WTC11 (cell line): ENCODE results near the gene NTN1. TPM values are rescaled to one million over a fixed set of nuclear protein-coding genes. Genes with fewer than 3 reads are reported as not detected.
A peak's percentile ranks its signal among the peaks of the same experiment; 100 is the strongest.

Experiments
- ATAC-seq: fragments of 200-7000 bp; cut with Tn5 transposase; 2 replicates; pipeline ENCODE4 v1.10.0; 2021; ENCODE audit warnings: mild to moderate bottlenecking, moderate library complexity
- CTCF ChIA-PET: fragments of 300-600 bp; sonication (Branson Sonifier 250); formaldehyde crosslinking; loops from one replicate; lab custom pipeline; 2021; ENCODE audit warnings: antibody characterized with exemption; lab: Charles Lee
- POLR2A ChIA-PET: fragments of 350-600 bp; sonication (Branson Sonifier 250); formaldehyde crosslinking; loops from one replicate; lab custom pipeline; 2021; ENCODE audit warnings: antibody characterized with exemption; lab: Charles Lee
- DNase-seq: peaks from one replicate; pipeline ENCODE4 v3.0.0; 2021; ENCODE audit warnings: low spot score
- H3K27ac Mint-ChIP-seq: 2 replicates; pipeline ENCODE4 v1.8.0; 2021; ENCODE audit warnings: mixed read lengths
- H3K27me3 Mint-ChIP-seq: 2 replicates; pipeline ENCODE4 v1.8.0; 2021; ENCODE audit warnings: low read depth, mild to moderate bottlenecking, moderate library complexity, mixed read lengths
- H3K36me3 Mint-ChIP-seq: 2 replicates; pipeline ENCODE4 v1.8.0; 2021; ENCODE audit warnings: mixed read lengths
- H3K4me1 Mint-ChIP-seq: 2 replicates; pipeline ENCODE4 v1.8.0; 2022; ENCODE audit warnings: mixed read lengths
- H3K4me3 Mint-ChIP-seq: 2 replicates; pipeline ENCODE4 v1.8.0; 2021; ENCODE audit warnings: mild to moderate bottlenecking, moderate library complexity, mixed read lengths
- H3K9me3 Mint-ChIP-seq: 2 replicates; pipeline ENCODE4 v1.8.0; 2021; ENCODE audit warnings: mixed read lengths
- ATF1 ChIP-seq: sonication (generic); formaldehyde crosslinking; IDR thresholded peaks from 2 replicates; pipeline ENCODE4 v1.8.1; 2023; ENCODE audit warnings: mild to moderate bottlenecking, moderate library complexity, missing genetic modification reagents
- CTCF ChIP-seq: fragments of 200-600 bp; IDR thresholded peaks from 2 replicates; pipeline ENCODE4 v1.8.0; 2022; ENCODE audit warnings: antibody characterized with exemption
- FOXP4 ChIP-seq: sonication (generic); formaldehyde crosslinking; IDR thresholded peaks from 2 replicates; pipeline ENCODE4 v1.8.0; 2022; ENCODE audit warnings: mild to moderate bottlenecking, missing genetic modification reagents
- GRHL2 ChIP-seq: fragments of 250-450 bp; sonication (Bioruptor Pico); IDR thresholded peaks from 2 replicates; pipeline ENCODE4 v1.8.0; 2022; ENCODE audit warnings: mild to moderate bottlenecking, moderate library complexity; ENCODE audit not compliant: insufficient replicate concordance, severe bottlenecking
- STAT6 ChIP-seq: sonication (generic); formaldehyde crosslinking; conservative IDR thresholded peaks from 2 replicates; pipeline ENCODE4 v1.8.1; 2023; ENCODE audit warnings: mild to moderate bottlenecking, low read depth, missing genetic modification reagents, moderate library complexity
- ZNF138 ChIP-seq: sonication (generic); formaldehyde crosslinking; conservative IDR thresholded peaks from 2 replicates; pipeline ENCODE4 v1.8.1; 2022; ENCODE audit warnings: mild to moderate bottlenecking, moderate library complexity, missing genetic modification reagents
- ZNF219 ChIP-seq: sonication (generic); formaldehyde crosslinking; IDR thresholded peaks from 2 replicates; pipeline ENCODE4 v1.8.0; 2023; ENCODE audit warnings: missing genetic modification reagents, mild to moderate bottlenecking, borderline replicate concordance
- ZNF281 ChIP-seq: sonication (generic); formaldehyde crosslinking; IDR thresholded peaks from 2 replicates; pipeline ENCODE4 v1.8.0; 2023; ENCODE audit warnings: mild to moderate bottlenecking, missing genetic modification reagents
- ZNF423 ChIP-seq: fragments of 250-450 bp; sonication (Bioruptor Pico); IDR thresholded peaks from 2 replicates; pipeline ENCODE4 v2.1.2; 2022; ENCODE audit warnings: mild to moderate bottlenecking, moderate library complexity
- total RNA-seq: library from RNA; stranded (reverse); gene quantifications from 3 replicates; pipeline ENCODE4 v1.2.3, GENCODE V29; 2021

Gene NTN1
- total RNA-seq, 1 experiment from 2014 or later: 5.5 TPM

GRCh38 chr17:8991514-8992285 is 29.6 kb upstream of the NTN1 start:
- peaks cover 12% of the 10 kb centered on the region for H3K9me3 Mint-ChIP-seq
- no peaks in the 10 kb centered on the region; the same call in 1 of the 2 replicates for H3K27me3 Mint-ChIP-seq
- DNase-seq: peak; percentile 84
- H3K36me3 Mint-ChIP-seq: peaks cover 6% of the 10 kb centered on the region
- no peak overlapping the region for H3K27ac Mint-ChIP-seq
- H3K4me3 Mint-ChIP-seq: no peak overlapping the region
- ATAC-seq: peak; percentile 80
- ChIA-PET POLR2A (no interaction called here), CTCF (interaction anchor here (0.6 to 1.3 kb wide), 2 partner anchors 11 to 171 kb away, joined by 3 to 4 read pairs; no protein-coding TSS in a partner anchor)
- peaks cover 18% of the 10 kb centered on the region for H3K4me1 Mint-ChIP-seq
- TF ChIP-seq ZNF281: no peak
- TF ChIP-seq CTCF: peak; percentile 78

DNA sequence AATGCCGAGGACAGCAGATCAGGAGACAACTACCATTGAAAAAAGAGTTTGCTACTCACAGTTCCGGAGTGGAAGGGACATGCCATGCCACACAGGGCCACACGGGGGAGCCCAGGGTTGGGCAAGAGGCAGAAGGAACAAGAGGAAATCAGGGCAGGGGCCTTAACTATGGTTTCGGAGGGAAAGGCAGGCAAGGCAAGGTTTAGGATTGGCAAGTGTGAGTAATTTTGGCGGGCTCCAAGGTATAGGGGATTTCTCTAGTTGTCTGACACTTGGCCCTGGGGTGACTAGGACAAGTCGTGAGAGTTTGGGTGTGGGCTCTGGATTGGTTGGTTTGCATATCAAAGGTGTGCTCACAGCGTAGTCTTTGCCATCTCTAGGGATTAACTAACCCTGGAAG is 27.0 kb upstream of the NTN1 start:
- CTCF ChIA-PET: interaction anchor here (0.9 to 1.7 kb wide), 3 partner anchors 106 to 298 kb away, joined by 3 to 8 read pairs (median 3); no protein-coding TSS in a partner anchor
- TF ChIP-seq CTCF (peak; percentile 86), GRHL2 (CRISPR knock-in tag) (no peak), ATF1 (CRISPR knock-in tag) (no peak), ZNF138 (CRISPR knock-in tag) (no peak)
- TF ChIP-seq, all 79 proteins: peak for 1
- POLR2A ChIA-PET: no interaction called here
- H3K27me3 Mint-ChIP-seq: peaks cover 5% of the 10 kb centered on the region
- peaks cover 3% of the 10 kb centered on the region for H3K9me3 Mint-ChIP-seq
- DNase-seq: peak; percentile 93
- no peak overlapping the region for H3K4me3 Mint-ChIP-seq
- ATAC-seq: peak; percentile 75
- no peak overlapping the region for H3K27ac Mint-ChIP-seq
- no peaks in the 10 kb centered on the region for H3K36me3 Mint-ChIP-seq
- H3K4me1 Mint-ChIP-seq: peaks cover 18% of the 10 kb centered on the region

GRCh38 chr17:8995711-8996110 is 25.6 kb upstream of the NTN1 start:
- H3K4me3 Mint-ChIP-seq: no peak overlapping the region
- peaks cover 14% of the 10 kb centered on the region for H3K27me3 Mint-ChIP-seq
- no peak for TF ChIP-seq ZNF281
- no peak for TF ChIP-seq ZNF138 (CRISPR knock-in tag)
- no peak for TF ChIP-seq STAT6 (CRISPR knock-in tag)
- no peak for TF ChIP-seq ZNF219 (CRISPR knock-in tag)
- no peak for TF ChIP-seq FOXP4
- TF ChIP-seq ZNF423 (CRISPR knock-in tag): no peak

More at GRCh38 chr17:8995711-8996110, 25.6 kb upstream of the NTN1 start:
- H3K9me3 Mint-ChIP-seq: peaks cover 8% of the 10 kb centered on the region
- ATAC-seq (peak; percentile 35; the same call in 1 of the 2 replicates), DNase-seq (peak; percentile 30)
- H3K36me3 Mint-ChIP-seq: no peaks in the 10 kb centered on the region
- H3K27ac Mint-ChIP-seq: no peak overlapping the region
- H3K4me1 Mint-ChIP-seq: peaks cover 18% of the 10 kb centered on the region
- ChIA-PET POLR2A (interaction anchor here (0.7 to 1.1 kb wide), 2 partner anchors 183 to 196 kb away, joined by 3 to 4 read pairs; partner anchors contain the start of gene MFSD6L), CTCF (interaction anchor here (0.7 to 2.0 kb wide), 8 partner anchors 8 to 527 kb away, joined by 4 to 10 read pairs (median 5); partner anchors contain the start of genes MFSD6L and PIK3R5)
